Stimulated activated CD4-positive, alpha-beta T cell treated with anti-CD3 and anti-CD28 coated beads, Interleukin-2, amount 100 ng/mL, for 48 hours (primary cell): ENCODE measurements around the gene ARL4C.

Experiments
- DNase-seq, 2 donors: peaks; one replicate each; pipeline ENCODE4 v3.0.0-alpha.2; 2020

ARL4C gene

GRCh38 chr2:234444893-234445292 lies 52.0 kb downstream of the ARL4C start:
- DNase-seq, result no peak

DNA sequence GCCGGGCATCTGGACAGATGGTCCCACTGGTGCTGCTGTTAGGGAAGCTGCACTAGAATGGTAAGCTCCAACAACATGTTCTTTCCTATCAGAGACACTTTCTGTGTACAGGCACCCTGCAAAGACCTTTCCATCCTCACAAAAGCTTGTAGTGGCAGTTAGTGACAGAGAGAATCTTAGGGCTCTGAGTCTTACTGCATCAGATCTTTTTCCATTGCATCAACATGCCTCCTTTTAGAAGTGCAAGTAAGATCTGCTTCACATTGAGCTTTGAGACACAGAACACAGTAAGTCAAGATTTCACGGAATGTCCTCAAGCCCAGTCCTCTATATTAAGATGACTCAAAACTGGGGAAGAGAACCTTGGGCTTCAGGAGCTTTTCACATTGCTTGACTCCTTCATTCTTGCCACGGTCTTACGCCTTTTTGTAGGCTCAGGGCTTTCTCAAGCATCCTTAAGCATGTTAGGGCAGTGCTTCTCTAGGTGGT lies 52.6 kb downstream of the ARL4C start:
- DNase-seq, result no peak
